Neural crest cell (in vitro differentiated cells): ENCODE measurements around the gene QSOX2. TPM values are rescaled to one million over a fixed set of nuclear protein-coding genes. Genes with fewer than 3 reads are reported as not detected.

ENCODE experiments used
- DNase-seq: peaks from one replicate; pipeline ENCODE4 v3.0.0; 2021; ENCODE audit warnings: low read depth, mixed read lengths, low spot score
- H3K27ac Mint-ChIP-seq: one replicate; pipeline ENCODE4 v1.8.0; 2021; ENCODE audit warnings: mild to moderate bottlenecking, mixed read lengths; ENCODE audit not compliant: unreplicated experiment
- H3K27me3 Mint-ChIP-seq: 2 replicates; pipeline ENCODE4 v1.8.0; 2021; ENCODE audit warnings: low read depth, mild to moderate bottlenecking, mixed read lengths
- H3K36me3 Mint-ChIP-seq: 2 replicates; pipeline ENCODE4 v1.8.0; 2021; ENCODE audit warnings: low read depth, mild to moderate bottlenecking, mixed read lengths
- H3K4me1 Mint-ChIP-seq: 2 replicates; pipeline ENCODE4 v1.8.0; 2021; ENCODE audit warnings: mixed read lengths
- H3K4me3 Mint-ChIP-seq: one replicate; pipeline ENCODE4 v1.8.0; 2021; ENCODE audit warnings: mild to moderate bottlenecking, mixed read lengths
- H3K9me3 Mint-ChIP-seq: 2 replicates; pipeline ENCODE4 v1.8.0; 2021; ENCODE audit warnings: mixed read lengths
- CTCF ChIP-seq: fragments of 200-600 bp; sonication (generic); conservative IDR thresholded peaks from 2 replicates; pipeline ENCODE4 v1.5.0; 2021; ENCODE audit warnings: antibody characterized with exemption, mild to moderate bottlenecking
- total RNA-seq: library from RNA; stranded (reverse); gene quantifications from 2 replicates; pipeline ENCODE4 v1.2.1, GENCODE V29; 2021

QSOX2 gene
- total RNA-seq, 1 donor from 2014 or later, result 28.7 TPM

DNA sequence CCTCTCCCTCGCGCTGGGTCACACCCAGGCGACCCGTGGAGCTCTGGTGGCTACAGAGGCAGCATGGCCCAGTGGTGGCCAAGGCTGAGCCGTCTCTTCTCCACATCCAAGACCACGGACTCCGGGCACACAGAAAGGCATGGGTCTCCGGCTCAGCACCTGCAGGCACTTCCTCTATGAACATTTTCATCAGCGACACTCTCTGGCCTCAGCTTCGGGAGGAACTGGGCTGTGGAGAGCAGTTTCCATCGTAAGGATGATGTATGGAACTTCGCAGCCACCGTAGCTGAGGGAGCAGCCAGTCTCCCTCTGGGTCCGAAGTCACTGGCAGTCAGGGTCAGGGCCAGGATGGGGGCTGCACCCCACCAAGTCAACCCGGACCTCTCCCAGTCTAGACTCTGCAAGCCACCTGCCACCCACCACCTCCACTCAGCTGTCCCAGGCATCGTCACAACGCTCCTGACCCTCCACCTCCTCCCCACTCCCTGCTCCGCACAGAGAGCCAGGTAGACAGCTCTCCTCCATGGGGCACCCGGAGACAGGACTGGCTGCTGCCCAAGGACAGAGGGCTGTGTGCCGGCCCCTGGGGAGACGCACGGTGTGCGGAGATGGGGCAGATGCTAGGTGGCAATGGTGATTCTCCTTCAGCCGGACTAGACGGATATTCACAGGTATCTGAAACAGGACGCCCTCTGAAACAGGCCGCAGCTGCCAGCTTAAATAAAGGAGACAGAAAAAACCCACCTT lies 9.7 kb downstream of the QSOX2 start:
- TF ChIP-seq CTCF, result no peak
- Mint-ChIP-seq H3K9me3 (no peaks in the 10 kb centered on the region), H3K4me3 (no peak overlapping the region), H3K27me3 (no peaks in the 10 kb centered on the region), H3K4me1 (peaks cover 5% of the 10 kb centered on the region), H3K36me3 (peaks cover 4% of the 10 kb centered on the region), H3K27ac (no peak overlapping the region)
- DNase-seq, result no peak

DNA sequence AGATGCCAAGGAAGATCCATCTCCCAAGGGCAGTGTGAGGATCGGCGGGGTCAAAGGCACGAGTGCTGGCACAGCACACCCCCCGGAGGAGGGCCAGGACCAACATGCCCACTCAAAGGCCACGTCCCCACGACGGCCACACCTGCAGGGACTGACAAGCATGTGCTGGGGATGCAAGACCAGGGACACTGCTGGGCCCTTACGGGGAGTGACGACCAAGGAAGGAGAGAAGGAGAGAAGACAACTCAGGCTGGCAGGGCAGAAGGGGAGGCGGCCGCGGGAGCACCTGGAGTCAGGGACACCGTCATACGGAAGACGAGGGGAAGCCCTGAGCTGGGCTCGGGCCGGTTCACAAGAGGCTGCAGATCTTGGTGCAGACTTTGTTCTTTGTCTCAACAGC lies 10.4 kb downstream of the QSOX2 start:
- no peak overlapping the region for H3K27ac Mint-ChIP-seq

GRCh38 chr9:136234597-136234996 lies 11.0 kb downstream of the QSOX2 start:
- H3K27ac Mint-ChIP-seq, result no peak overlapping the region
- TF ChIP-seq CTCF, result no peak

More for the DNA sequence above, 10.4 kb downstream of the QSOX2 start:
- H3K4me3 Mint-ChIP-seq, result no peak overlapping the region
- H3K36me3 Mint-ChIP-seq, result peaks cover 4% of the 10 kb centered on the region
- H3K9me3 Mint-ChIP-seq, result no peaks in the 10 kb centered on the region
- no peak for DNase-seq
- no peaks in the 10 kb centered on the region for H3K27me3 Mint-ChIP-seq
- TF ChIP-seq CTCF, result no peak
- peaks cover 5% of the 10 kb centered on the region for H3K4me1 Mint-ChIP-seq

GRCh38 chr9:136233868-136234267 lies 11.7 kb downstream of the QSOX2 start:
- no peak for DNase-seq
- Mint-ChIP-seq H3K4me3 (no peak overlapping the region), H3K27ac (no peak overlapping the region), H3K9me3 (no peaks in the 10 kb centered on the region), H3K36me3 (peaks cover 4% of the 10 kb centered on the region), H3K4me1 (peaks cover 5% of the 10 kb centered on the region), H3K27me3 (no peaks in the 10 kb centered on the region)
- no peak for TF ChIP-seq CTCF

More at GRCh38 chr9:136234597-136234996, 11.0 kb downstream of the QSOX2 start:
- Mint-ChIP-seq H3K9me3 (no peaks in the 10 kb centered on the region), H3K4me1 (peaks cover 5% of the 10 kb centered on the region), H3K27me3 (no peaks in the 10 kb centered on the region), H3K36me3 (peaks cover 4% of the 10 kb centered on the region), H3K4me3 (no peak overlapping the region)
- no peak for DNase-seq

- Mint-ChIP-seq H3K9me3 (no peaks in the 10 kb centered on the region), H3K27ac (no peak overlapping the region), H3K36me3 (peaks cover 4% of the 10 kb centered on the region), H3K27me3 (no peaks in the 10 kb centered on the region), H3K4me1 (peaks cover 5% of the 10 kb centered on the region), H3K4me3 (no peak overlapping the region)
- no peak for TF ChIP-seq CTCF
- no peak for DNase-seq
These were observed 12.2 kb downstream of the QSOX2 start for GRCh38 chr9:136233411-136233810.
